Astrocyte of the cerebellum (primary cell): ENCODE results near the gene CEP44.
A peak's percentile ranks its signal among the peaks of the same experiment; 100 is the strongest.

ENCODE experiments used
- DNase-seq: peaks from one replicate; pipeline ENCODE4 v3.0.0-alpha.2; 2011; ENCODE audit warnings: low read depth
- H3K4me3 ChIP-seq: 2 replicates; pipeline ENCODE4 v1.5.1; 2011; ENCODE audit warnings: mild to moderate bottlenecking, low read depth, low read length, moderate library complexity
- CTCF ChIP-seq: IDR thresholded peaks from 2 replicates; pipeline ENCODE4 v1.5.1; 2012; ENCODE audit warnings: low read length, low read depth, moderate library complexity, mild to moderate bottlenecking; ENCODE audit errors: missing control alignments
- in situ Hi-C: cut with HindIII; loops from 2 replicates; pipeline ENCODE4 v1.10.0; 2017; ENCODE audit warnings: low sequenced_read_pairs

Gene CEP44

GRCh38 chr4:174334628-174335027, 50.9 kb downstream of the CEP44 start:
- no peak for TF ChIP-seq CTCF
- DNase-seq, result no peak
- no peak overlapping the region for H3K4me3 ChIP-seq
- in situ Hi-C loops, result no loop called here

GRCh38 chr4:174340714-174341113, 57.0 kb downstream of the CEP44 start:
- in situ Hi-C loops, result no loop called here
- DNase-seq, result no peak
- TF ChIP-seq CTCF, result no peak
- no peak overlapping the region for H3K4me3 ChIP-seq

- no peak overlapping the region for H3K4me3 ChIP-seq
- TF ChIP-seq CTCF, result no peak
- in situ Hi-C loops, result no loop called here
- no peak for DNase-seq
These were observed 65.4 kb downstream of the CEP44 start for GRCh38 chr4:174349156-174349555.

- DNase-seq, result peak; percentile 5
- H3K4me3 ChIP-seq, result no peak overlapping the region
- in situ Hi-C loops, result loop anchor here (25.0 kb wide), 2 partner anchors 260 to 1185 kb away; no protein-coding TSS in a partner anchor
- no peak for TF ChIP-seq CTCF
These were observed 68.5 kb downstream of the CEP44 start for GRCh38 chr4:174352061-174352819.

GRCh38 chr4:174357321-174357720, 73.6 kb downstream of the CEP44 start:
- H3K4me3 ChIP-seq, result no peak overlapping the region
- DNase-seq, result no peak
- in situ Hi-C loops, result loop anchor here (25.0 kb wide), 2 partner anchors 255 to 1180 kb away; no protein-coding TSS in a partner anchor
- TF ChIP-seq CTCF, result no peak

- no peak for TF ChIP-seq CTCF
- no peak for DNase-seq
- H3K4me3 ChIP-seq, result no peak overlapping the region
- in situ Hi-C loops, result loop anchor here (25.0 kb wide), 2 partner anchors 254 to 1179 kb away; no protein-coding TSS in a partner anchor
These were observed 74.7 kb downstream of the CEP44 start for GRCh38 chr4:174358410-174358809.
